GM19438 (cell line): ENCODE results near the gene ARHGEF10L.
"Not testable (repeated sequence)": the region's sequence is repeated elsewhere in the genome, so short reads cannot be mapped to it uniquely, and the experiment has no call there.

ENCODE experiments used
- ATAC-seq: cut with Tn5 transposase; IDR thresholded peaks from one replicate; pipeline ENCODE4 v1.9.1; 2021; ENCODE audit warnings: low read depth; ENCODE audit not compliant: unreplicated experiment

ARHGEF10L gene, protein sequence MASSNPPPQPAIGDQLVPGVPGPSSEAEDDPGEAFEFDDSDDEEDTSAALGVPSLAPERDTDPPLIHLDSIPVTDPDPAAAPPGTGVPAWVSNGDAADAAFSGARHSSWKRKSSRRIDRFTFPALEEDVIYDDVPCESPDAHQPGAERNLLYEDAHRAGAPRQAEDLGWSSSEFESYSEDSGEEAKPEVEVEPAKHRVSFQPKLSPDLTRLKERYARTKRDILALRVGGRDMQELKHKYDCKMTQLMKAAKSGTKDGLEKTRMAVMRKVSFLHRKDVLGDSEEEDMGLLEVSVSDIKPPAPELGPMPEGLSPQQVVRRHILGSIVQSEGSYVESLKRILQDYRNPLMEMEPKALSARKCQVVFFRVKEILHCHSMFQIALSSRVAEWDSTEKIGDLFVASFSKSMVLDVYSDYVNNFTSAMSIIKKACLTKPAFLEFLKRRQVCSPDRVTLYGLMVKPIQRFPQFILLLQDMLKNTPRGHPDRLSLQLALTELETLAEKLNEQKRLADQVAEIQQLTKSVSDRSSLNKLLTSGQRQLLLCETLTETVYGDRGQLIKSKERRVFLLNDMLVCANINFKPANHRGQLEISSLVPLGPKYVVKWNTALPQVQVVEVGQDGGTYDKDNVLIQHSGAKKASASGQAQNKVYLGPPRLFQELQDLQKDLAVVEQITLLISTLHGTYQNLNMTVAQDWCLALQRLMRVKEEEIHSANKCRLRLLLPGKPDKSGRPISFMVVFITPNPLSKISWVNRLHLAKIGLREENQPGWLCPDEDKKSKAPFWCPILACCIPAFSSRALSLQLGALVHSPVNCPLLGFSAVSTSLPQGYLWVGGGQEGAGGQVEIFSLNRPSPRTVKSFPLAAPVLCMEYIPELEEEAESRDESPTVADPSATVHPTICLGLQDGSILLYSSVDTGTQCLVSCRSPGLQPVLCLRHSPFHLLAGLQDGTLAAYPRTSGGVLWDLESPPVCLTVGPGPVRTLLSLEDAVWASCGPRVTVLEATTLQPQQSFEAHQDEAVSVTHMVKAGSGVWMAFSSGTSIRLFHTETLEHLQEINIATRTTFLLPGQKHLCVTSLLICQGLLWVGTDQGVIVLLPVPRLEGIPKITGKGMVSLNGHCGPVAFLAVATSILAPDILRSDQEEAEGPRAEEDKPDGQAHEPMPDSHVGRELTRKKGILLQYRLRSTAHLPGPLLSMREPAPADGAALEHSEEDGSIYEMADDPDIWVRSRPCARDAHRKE (N-terminal part only)

DNA sequence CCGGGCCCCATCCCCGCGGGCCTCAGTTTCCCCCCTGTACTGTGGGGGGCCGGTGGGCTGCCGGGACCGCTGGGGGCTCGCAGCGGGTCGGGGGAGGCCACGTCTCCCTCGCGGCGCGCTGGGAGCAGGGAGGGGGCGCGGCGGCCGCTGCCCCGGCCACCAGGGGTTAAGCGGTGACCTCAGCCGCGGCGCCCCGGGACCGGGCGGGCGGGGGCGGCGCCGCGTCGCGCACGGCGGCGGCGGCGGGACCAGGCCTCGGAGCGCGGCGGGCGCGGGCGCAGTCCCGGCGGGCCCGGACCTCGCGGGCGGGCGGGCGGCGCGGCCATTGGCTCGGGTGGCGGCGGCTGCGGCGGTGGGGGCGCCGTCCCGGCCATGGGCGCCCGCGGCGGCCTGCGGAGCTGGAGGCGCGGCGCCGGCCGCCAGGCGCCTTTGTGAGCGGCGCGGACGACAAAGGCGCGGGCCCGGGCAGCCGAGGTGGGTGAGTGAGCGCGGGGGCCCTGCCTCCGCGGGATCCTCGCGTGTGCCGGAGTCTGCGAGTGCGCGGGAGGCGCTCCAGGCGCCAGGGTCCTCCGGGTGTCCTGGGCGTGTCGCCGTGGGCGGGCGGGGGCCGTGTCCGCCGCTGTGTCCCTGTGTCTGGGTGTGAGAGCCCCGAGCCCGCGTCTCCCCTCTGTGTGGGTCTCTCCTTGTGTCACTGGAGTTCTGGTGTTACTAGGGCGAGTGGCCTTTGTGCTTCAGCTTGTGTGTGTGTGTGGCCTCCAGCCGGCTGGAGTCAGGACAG, at the start of gene ARHGEF10L:
ARHGEF10L (plus strand) TSS at position 222 of the 778 bp plus-strand sequence. CDS start 40,898 bp downstream, outside the sequence.
- no peak for ATAC-seq

DNA sequence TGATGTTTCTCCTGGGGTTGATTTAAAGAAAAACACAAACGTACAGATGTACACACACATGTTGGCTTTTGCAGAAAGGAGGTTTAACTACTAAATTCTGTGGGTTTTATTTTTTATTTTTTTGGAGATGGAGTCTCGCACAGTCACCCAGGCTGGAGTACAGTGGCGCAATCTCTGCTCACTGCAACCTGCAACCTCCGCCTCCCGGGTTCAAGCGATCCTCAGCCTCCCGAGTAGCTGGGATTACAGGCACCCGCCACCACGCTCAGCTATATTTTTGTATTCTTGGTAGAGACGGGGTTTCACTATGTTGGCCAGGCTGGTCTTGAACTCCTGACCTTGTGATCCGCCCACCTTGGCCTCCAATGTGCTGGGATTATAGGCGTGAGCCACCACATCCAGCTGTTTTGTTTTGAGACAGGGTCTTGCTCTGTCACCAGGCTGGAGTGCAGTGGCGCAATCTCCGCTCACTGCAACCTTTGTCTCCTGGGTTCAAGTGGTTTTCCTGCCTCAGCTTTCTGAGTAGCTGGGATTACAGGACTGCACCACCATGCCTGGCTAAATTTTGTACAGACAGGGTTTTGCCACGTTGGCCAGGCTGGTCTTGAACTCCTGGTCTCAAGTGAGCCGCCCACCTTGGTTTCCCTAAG, 49.6 kb upstream of the ARHGEF10L start:
- ATAC-seq: not testable (repeated sequence)

DNA sequence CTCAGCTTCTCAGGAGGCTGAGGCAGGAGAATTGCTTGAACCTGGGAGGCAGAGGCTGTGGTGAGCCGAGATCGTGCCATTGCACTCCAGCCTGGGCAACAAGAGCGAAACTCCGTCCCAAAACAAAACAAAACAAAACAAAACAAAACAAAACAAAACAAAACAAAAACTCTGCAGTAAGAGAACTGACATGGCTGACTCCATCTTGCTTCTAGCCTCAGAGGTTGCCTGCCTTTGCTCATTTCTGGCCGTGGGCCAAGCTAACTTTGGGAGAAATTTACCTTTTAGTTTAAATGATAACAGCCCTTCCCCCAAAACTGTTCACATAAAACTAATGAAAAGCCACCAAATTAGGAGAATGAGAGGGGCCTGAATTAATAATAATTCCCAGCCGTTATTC, 48.8 kb upstream of the ARHGEF10L start:
- not testable (repeated sequence) for ATAC-seq

DNA sequence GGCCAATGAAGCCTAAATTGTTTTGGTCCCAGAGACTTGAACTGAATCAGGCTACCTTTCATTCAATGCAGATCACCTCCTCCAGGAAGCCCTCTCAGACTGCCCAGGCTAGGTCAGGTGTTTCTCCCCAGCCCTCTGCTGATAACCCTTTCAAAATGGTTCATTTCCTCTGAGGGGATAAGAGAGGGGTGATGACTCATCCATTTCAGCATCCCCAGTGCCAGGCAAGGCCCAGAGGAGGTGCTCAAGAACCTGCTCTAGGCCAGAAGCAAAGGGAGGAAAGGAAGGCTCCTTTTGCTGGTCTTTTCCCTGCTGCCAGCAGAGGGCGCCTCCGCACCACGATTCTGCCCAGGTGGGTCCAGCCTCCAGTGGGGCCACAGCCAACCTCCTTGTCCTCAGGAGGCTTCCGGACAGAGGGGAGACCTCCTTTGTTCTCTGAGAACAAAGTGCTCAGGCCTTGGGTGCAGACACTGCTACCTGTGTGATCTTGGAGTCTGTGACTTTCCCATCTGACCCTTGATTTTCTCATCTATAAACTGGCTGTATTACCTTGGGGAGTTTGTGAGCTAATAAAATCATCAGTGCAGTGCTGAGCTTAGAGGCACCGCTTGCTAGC, 45.3 kb upstream of the ARHGEF10L start:
- ATAC-seq: no peak

DNA sequence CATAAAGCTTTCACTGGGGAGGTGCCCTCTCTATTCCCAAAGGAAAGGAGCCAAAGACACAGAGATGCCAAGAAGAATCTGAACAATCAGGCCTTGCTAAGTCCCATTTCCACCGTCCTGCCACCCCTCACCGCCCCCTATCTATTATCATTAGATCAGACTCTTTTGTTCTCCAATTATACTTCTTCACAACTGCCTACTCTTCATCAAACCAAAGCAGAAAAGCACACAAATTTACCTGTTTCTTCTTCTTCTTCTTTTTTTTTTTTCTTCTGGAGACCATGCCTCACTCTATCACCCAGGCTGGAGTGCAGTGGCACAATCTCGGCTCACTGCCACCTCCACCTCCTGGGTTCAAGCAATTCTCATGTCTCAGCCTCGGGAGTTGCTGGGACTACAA, 43.1 kb upstream of the ARHGEF10L start:
- ATAC-seq: no peak

GRCh38 chr1:17498214-17498613, 41.3 kb upstream of the ARHGEF10L start:
- ATAC-seq: no peak

GRCh38 chr1:17502326-17502778, 37.1 kb upstream of the ARHGEF10L start:
- ATAC-seq: no peak

- ATAC-seq: no peak
Observed at GRCh38 chr1:17503146-17503545, 36.4 kb upstream of the ARHGEF10L start.

DNA sequence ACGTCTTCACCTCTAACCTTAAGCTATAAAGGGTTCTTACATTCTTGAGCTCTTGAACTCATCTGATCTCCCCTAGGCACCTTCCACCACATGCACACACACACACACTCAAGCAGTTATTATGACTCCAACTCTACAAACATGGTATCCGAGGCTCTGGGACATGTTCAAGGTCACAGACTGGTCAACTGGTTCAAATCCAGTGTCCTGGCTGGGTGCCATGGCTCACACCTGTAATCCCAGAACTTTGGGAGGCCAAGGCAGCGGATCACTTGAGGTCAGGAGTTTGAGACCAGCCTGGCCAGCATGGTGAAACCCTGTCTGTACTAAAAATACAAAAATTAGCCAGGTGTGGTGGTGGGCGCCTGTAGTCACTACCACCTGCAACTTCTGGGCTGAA, 32.3 kb upstream of the ARHGEF10L start:
- not testable (repeated sequence) for ATAC-seq

GRCh38 chr1:17507915-17508314, 31.6 kb upstream of the ARHGEF10L start:
- ATAC-seq: no peak

- ATAC-seq: no peak
Observed at GRCh38 chr1:17509363-17509762, 30.1 kb upstream of the ARHGEF10L start.

DNA sequence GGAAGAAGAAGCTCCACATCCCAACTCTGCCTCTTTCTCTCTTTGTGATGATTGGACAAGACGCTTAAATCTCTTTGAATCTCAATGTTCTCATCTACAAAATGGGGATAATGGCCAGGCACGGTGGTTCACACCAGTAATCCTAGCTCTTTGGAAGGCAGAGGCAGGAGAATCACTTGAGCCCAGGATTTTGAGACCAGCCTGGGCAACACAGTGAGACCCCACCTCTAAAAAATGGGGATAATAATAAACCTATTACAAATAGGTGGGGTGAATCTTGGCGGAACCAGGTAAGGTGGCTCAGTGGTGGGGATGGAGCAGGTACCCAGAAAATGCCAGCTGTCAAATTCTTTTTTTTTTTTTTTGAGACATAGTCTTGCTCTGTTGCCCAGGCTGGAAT, 29.4 kb upstream of the ARHGEF10L start:
- no peak for ATAC-seq

- ATAC-seq: no peak
Observed at GRCh38 chr1:17511188-17511587, 28.3 kb upstream of the ARHGEF10L start.

DNA sequence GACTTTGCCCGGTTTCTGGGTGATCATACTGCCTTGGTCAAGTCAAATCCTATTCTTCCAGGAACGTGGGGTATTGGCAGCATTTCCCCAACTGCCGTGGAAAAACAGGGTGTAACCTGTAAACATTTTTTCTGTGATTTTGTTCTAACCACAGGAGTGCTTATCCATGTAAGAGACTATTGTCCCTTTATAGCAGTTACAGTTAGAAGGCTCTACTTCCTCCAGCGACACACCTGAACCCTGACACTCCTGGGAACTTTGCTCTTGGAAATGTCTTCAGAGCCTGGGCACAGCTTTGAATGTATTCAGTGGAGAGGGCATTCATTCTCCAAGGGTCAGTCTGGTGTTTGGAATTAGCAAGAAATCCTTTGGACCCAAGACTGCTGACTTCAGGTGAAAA, 26.4 kb upstream of the ARHGEF10L start:
- no peak for ATAC-seq

DNA sequence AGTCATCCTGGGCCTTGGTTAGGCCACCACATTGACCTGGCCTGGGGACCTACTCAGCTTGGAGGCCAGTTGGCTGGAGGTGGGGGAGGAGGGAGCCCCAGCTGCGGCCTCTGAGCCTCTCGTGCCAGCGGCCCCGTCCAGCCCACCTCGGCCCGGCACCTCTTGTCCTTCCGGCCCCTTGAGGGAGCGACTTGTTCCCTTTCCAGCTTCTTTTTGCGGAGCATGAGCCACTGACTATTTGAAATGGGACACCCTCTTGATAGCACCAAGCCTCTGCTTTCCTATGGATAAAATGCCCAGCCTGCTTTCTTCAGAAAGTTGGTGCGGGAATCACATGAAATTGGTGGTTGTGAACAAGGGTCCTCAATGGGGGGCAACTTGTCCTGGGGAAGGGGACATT, 24.7 kb upstream of the ARHGEF10L start:
- ATAC-seq: no peak

DNA sequence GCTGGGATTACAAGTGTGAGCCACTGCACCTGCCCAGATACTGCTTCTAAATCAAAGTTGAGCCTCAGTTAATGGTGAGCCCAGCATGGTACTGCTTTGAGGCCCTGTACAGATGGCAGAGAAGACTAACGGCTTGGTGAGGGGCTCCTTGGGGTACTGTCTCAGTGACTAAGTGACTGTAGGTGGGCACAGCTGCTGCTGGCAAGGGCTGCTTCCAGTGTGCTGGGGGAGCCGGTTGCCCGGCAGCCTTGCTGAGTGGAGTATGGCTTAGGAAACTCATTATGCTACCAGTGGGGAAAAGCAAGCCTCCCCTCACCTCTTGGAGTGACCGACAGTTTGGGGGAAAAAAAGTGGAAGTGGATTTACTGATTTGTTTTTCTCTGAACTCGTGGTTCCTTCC, 23.6 kb upstream of the ARHGEF10L start:
- no peak for ATAC-seq

DNA sequence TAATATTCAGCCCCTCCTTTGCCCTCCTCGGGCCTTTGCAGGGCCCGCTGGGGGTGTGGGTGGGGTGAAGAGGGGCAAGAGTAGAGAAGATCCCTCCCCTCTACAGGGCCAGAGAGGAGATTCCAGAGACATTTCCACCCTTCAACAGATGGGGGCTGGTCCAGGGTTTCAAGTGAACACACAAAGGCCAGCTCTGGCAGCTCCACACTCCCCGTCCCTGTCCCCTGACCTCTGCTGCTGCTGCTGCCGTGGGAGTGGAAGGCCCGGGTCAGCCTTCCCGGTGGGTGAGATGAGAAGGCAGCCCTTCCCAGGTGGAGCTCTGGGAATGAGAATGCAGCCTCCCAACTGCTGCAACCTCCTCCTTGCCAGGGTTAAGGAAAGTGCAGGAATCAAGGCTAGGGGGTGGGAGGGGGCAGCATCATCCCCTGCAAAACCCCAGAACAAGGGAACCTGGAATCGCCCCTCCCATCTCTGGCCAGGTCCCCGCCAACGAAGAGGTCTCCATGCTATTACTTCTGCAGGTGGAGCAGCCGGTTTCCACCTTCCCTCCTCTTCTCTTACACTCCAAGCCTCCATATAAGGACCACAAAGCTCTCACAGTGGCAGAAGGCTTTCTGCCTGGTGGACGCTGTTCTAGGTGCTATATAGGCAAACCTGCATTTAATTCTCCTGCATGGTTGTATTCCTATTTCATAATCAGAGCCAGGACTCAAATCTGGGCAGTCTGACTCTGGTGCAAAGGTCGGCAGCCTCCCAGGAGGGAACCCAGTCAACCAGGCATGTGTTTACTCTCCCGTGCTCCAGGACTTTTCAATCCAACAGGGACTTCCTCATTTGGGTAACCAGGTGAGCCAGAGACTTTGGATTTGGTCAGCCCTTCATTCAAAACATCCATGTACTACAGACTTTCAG, 22.9 kb upstream of the ARHGEF10L start:
- ATAC-seq: no peak

DNA sequence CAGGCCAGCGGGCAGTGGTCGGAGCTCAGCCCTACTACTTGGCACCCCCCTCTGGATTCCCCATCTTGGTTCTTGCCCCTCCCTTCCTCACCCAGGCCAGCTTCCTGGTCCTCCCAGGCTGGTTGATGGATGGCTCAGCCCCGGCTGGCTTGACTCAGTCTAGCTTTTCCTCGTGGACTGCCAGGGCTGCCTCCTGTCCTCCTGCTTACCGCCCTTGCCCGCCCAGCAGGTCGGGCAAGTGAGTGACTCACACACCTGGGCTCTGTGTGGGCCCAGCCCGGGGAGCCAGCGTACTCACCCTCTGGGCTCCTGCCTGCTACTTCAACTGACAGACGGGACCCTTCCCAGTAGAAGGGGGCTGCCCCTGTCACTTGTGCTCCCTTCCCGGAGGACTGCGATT, 19.5 kb upstream of the ARHGEF10L start:
- ATAC-seq: no peak
